ENCODE data around the gene MGAT4B.

Gene MGAT4B

GRCh38 chr5:179820127-179820482 lies 13.4 kb upstream of the MGAT4B start:
- peaks cover 11% of the 10 kb centered on the region for H3K36me3 ChIP-seq (ENCODE audit: control insufficient read depth, insufficient read depth, low read length)
- TF ChIP-seq CTCF (IDR thresholded peaks at IDR 0.05; ENCODE audit: insufficient read depth, low read length, poor library complexity, severe bottlenecking), result no peak
- H3K4me3 ChIP-seq (replicated peaks; ENCODE audit: low read depth, low read length), result peak overlapping the region; percentile 82
- peak; percentile 57 for DNase-seq (ENCODE audit: extremely low read depth, insufficient read length)
- H3K27me3 ChIP-seq (replicated peaks; ENCODE audit: control insufficient read depth, insufficient read depth, low read length), result no peaks in the 10 kb centered on the region

- no peak overlapping the region for H3K4me3 ChIP-seq (replicated peaks; ENCODE audit: low read depth, low read length)
- no peak for TF ChIP-seq CTCF (IDR thresholded peaks at IDR 0.05; ENCODE audit: insufficient read depth, low read length, poor library complexity, severe bottlenecking)
- peak; percentile 81 for DNase-seq (ENCODE audit: extremely low read depth, insufficient read length)
- peaks cover 7% of the 10 kb centered on the region for H3K36me3 ChIP-seq (ENCODE audit: control insufficient read depth, insufficient read depth, low read length)
- H3K27me3 ChIP-seq (replicated peaks; ENCODE audit: control insufficient read depth, insufficient read depth, low read length), result no peaks in the 10 kb centered on the region
These were observed 12.8 kb upstream of the MGAT4B start for GRCh38 chr5:179819296-179820126.

GRCh38 chr5:179818746-179819295 lies 12.2 kb upstream of the MGAT4B start:
- Histone ChIP-seq H3K4me3 (replicated peaks; ENCODE audit: low read depth, low read length) (peak overlapping the region; percentile 63), H3K36me3 (ENCODE audit: control insufficient read depth, insufficient read depth, low read length) (peaks cover 3% of the 10 kb centered on the region), H3K27me3 (replicated peaks; ENCODE audit: control insufficient read depth, insufficient read depth, low read length) (no peaks in the 10 kb centered on the region)
- DNase-seq (ENCODE audit: extremely low read depth, insufficient read length), result peak; percentile 90
- TF ChIP-seq CTCF (IDR thresholded peaks at IDR 0.05; ENCODE audit: insufficient read depth, low read length, poor library complexity, severe bottlenecking), result no peak

GRCh38 chr5:179817890-179818745 lies 11.5 kb upstream of the MGAT4B start:
- TF ChIP-seq CTCF (IDR thresholded peaks at IDR 0.05; ENCODE audit: insufficient read depth, low read length, poor library complexity, severe bottlenecking), result no peak
- H3K36me3 ChIP-seq (ENCODE audit: control insufficient read depth, insufficient read depth, low read length), result no peaks in the 10 kb centered on the region; the same call in 1 of the 2 replicates
- no peak for DNase-seq (ENCODE audit: extremely low read depth, insufficient read length)
- no peaks in the 10 kb centered on the region for H3K27me3 ChIP-seq (replicated peaks; ENCODE audit: control insufficient read depth, insufficient read depth, low read length)
- peak overlapping the region; percentile 63 for H3K4me3 ChIP-seq (replicated peaks; ENCODE audit: low read depth, low read length)

GRCh38 chr5:179817470-179817840 lies 10.8 kb upstream of the MGAT4B start:
- Histone ChIP-seq H3K4me3 (replicated peaks; ENCODE audit: low read depth, low read length) (no peak overlapping the region), H3K27me3 (replicated peaks; ENCODE audit: control insufficient read depth, insufficient read depth, low read length) (no peaks in the 10 kb centered on the region), H3K36me3 (ENCODE audit: control insufficient read depth, insufficient read depth, low read length) (no peaks in the 10 kb centered on the region; the same call in 1 of the 2 replicates)
- no peak for DNase-seq (ENCODE audit: extremely low read depth, insufficient read length)
- TF ChIP-seq CTCF (IDR thresholded peaks at IDR 0.05; ENCODE audit: insufficient read depth, low read length, poor library complexity, severe bottlenecking), result no peak

All from GM06990 (cell line).